ENCODE results near the gene THSD7B. TPM values are rescaled to one million over a fixed set of nuclear protein-coding genes. Genes with fewer than 3 reads are reported as not detected.
A peak's percentile ranks its signal among the peaks of the same experiment; 100 is the strongest.

The THSD7B gene
- total RNA-seq, 1 experiment from 2014 or later = 6.9 TPM

DNA sequence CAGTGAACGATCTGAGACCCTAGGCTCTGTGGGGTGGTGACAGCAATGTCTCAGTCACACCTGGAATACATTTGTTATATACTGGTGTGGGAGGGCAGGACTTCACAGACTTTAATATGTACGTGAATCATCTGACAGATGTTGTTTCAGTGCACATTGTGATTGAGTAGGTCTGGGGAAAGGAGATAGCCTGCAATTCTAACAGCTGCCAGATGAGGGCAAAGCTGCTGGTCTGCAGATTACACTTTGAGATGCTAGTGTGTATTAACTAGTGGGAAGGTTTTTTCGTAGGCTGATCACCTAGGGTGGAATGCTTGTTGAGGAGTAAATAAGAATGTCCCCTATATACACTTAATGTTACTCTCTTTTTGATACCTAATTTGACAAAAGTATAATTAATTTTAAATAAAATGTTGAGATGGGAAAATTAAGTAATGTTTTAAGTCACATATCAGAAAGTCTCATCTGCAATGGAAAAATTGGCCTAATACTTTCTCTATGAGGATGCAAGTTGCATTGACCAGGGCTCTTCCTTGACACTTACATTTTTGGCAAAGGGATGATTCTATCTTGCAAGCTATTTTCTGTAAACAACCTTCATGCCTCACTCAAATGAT is 702.0 kb downstream of the THSD7B start:
- POLR2A ChIA-PET = no interaction called here
- no peaks in the 10 kb centered on the region for H3K36me3 Mint-ChIP-seq (ENCODE audit: insufficient read depth, unreplicated experiment)
- intact Hi-C loops (cut with micrococcal nuclease; ENCODE audit: unreplicated experiment) = loop anchor here (1.0 to 5.0 kb wide), 5 partner anchors 65 to 535 kb away; no protein-coding TSS in a partner anchor

GRCh38 chr2:137493261-137493660 is 727.9 kb downstream of the THSD7B start:
- Mint-ChIP-seq H3K27ac (ENCODE audit: unreplicated experiment) (no peak overlapping the region), H3K9me3 (ENCODE audit: unreplicated experiment) (no peaks in the 10 kb centered on the region), H3K4me1 (ENCODE audit: low read depth, unreplicated experiment) (no peaks in the 10 kb centered on the region), H3K4me3 (ENCODE audit: unreplicated experiment) (no peak overlapping the region), H3K27me3 (ENCODE audit: insufficient read depth, unreplicated experiment) (peaks cover 2% of the 10 kb centered on the region), H3K36me3 (ENCODE audit: insufficient read depth, unreplicated experiment) (no peaks in the 10 kb centered on the region)
- intact Hi-C loops (cut with micrococcal nuclease; ENCODE audit: unreplicated experiment) = no loop called here
- H3K36me3 ChIP-seq (ENCODE audit: control insufficient read depth, insufficient read depth, low read length) = no peaks in the 10 kb centered on the region
- H3K9me3 ChIP-seq = no peaks in the 10 kb centered on the region
- H3K4me1 ChIP-seq = no peaks in the 10 kb centered on the region
- no peak for DNase-seq
- ChIA-PET CTCF (no interaction called here), POLR2A (no interaction called here)
- TF ChIP-seq, protein P1, sequence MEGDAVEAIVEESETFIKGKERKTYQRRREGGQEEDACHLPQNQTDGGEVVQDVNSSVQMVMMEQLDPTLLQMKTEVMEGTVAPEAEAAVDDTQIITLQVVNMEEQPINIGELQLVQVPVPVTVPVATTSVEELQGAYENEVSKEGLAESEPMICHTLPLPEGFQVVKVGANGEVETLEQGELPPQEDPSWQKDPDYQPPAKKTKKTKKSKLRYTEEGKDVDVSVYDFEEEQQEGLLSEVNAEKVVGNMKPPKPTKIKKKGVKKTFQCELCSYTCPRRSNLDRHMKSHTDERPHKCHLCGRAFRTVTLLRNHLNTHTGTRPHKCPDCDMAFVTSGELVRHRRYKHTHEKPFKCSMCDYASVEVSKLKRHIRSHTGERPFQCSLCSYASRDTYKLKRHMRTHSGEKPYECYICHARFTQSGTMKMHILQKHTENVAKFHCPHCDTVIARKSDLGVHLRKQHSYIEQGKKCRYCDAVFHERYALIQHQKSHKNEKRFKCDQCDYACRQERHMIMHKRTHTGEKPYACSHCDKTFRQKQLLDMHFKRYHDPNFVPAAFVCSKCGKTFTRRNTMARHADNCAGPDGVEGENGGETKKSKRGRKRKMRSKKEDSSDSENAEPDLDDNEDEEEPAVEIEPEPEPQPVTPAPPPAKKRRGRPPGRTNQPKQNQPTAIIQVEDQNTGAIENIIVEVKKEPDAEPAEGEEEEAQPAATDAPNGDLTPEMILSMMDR (IDR thresholded peaks at IDR 0.05; ENCODE audit: insufficient read depth in 1 of 2, low read depth in 1 of 2, low read length in 1 of 2, severe bottlenecking in 1 of 2, unreplicated experiment in 1 of 2) = no peak
- H3K4me3 ChIP-seq (ENCODE audit: low read depth, low read length) = no peak overlapping the region
- no TSS peak for BruUV-seq (replicated peaks)
- no peaks in the 10 kb centered on the region for H3K27me3 ChIP-seq (replicated peaks; ENCODE audit: control insufficient read depth, insufficient read depth, low read length)

More for the DNA sequence above, 702.0 kb downstream of the THSD7B start:
- Histone ChIP-seq H3K4me1 (peaks cover 9% of the 10 kb centered on the region; the same call in 1 of the 2 replicates), H3K4me3 (ENCODE audit: low read depth, low read length) (no peak overlapping the region), H3K36me3 (ENCODE audit: control insufficient read depth, insufficient read depth, low read length) (no peaks in the 10 kb centered on the region), H3K27me3 (replicated peaks; ENCODE audit: control insufficient read depth, insufficient read depth, low read length) (no peaks in the 10 kb centered on the region), H3K9me3 (no peaks in the 10 kb centered on the region)
- no peak overlapping the region for H3K27ac Mint-ChIP-seq (ENCODE audit: unreplicated experiment)
- no TSS peak for BruUV-seq (replicated peaks)
- CTCF ChIA-PET = interaction anchor here (1.0 kb wide), 1 partner anchor 371 kb away, joined by 3 read pairs; no protein-coding TSS in a partner anchor
- no peak overlapping the region for H3K4me3 Mint-ChIP-seq (ENCODE audit: unreplicated experiment)
- DNase-seq = peak; percentile 57 to 65
- no peaks in the 10 kb centered on the region for H3K27me3 Mint-ChIP-seq (ENCODE audit: insufficient read depth, unreplicated experiment)
- no peaks in the 10 kb centered on the region for H3K9me3 Mint-ChIP-seq (ENCODE audit: unreplicated experiment)
- H3K4me1 Mint-ChIP-seq (ENCODE audit: low read depth, unreplicated experiment) = no peaks in the 10 kb centered on the region
- TF ChIP-seq, protein P1 (IDR thresholded peaks at IDR 0.05; ENCODE audit: insufficient read depth in 1 of 2, low read depth in 1 of 2, low read length in 1 of 2, severe bottlenecking in 1 of 2, unreplicated experiment in 1 of 2) = peak; percentile 73 to 84

GRCh38 chr2:137500599-137500998 is 735.3 kb downstream of the THSD7B start:
- no peaks in the 10 kb centered on the region for H3K36me3 Mint-ChIP-seq (ENCODE audit: insufficient read depth, unreplicated experiment)
- no peaks in the 10 kb centered on the region for H3K36me3 ChIP-seq (ENCODE audit: control insufficient read depth, insufficient read depth, low read length)
- H3K4me3 Mint-ChIP-seq (ENCODE audit: unreplicated experiment) = no peak overlapping the region
- intact Hi-C loops (cut with micrococcal nuclease; ENCODE audit: unreplicated experiment) = no loop called here
- no TSS peak for BruUV-seq (replicated peaks)
- POLR2A ChIA-PET = no interaction called here
- DNase-seq = no peak
- CTCF ChIA-PET = no interaction called here
- H3K4me1 ChIP-seq = no peaks in the 10 kb centered on the region
- no peaks in the 10 kb centered on the region for H3K4me1 Mint-ChIP-seq (ENCODE audit: low read depth, unreplicated experiment)
- H3K9me3 Mint-ChIP-seq (ENCODE audit: unreplicated experiment) = no peaks in the 10 kb centered on the region
- peaks cover 2% of the 10 kb centered on the region for H3K27me3 Mint-ChIP-seq (ENCODE audit: insufficient read depth, unreplicated experiment)
- no peaks in the 10 kb centered on the region for H3K9me3 ChIP-seq
- TF ChIP-seq, protein P1 (IDR thresholded peaks at IDR 0.05; ENCODE audit: insufficient read depth in 1 of 2, low read depth in 1 of 2, low read length in 1 of 2, severe bottlenecking in 1 of 2, unreplicated experiment in 1 of 2) = no peak
- no peak overlapping the region for H3K4me3 ChIP-seq (ENCODE audit: low read depth, low read length)
- no peaks in the 10 kb centered on the region for H3K27me3 ChIP-seq (replicated peaks; ENCODE audit: control insufficient read depth, insufficient read depth, low read length)
- no peak overlapping the region for H3K27ac Mint-ChIP-seq (ENCODE audit: unreplicated experiment)

All from Caco-2 (cell line).